GM13976 (cell line): ENCODE results near the gene NEMF.
"Not testable (repeated sequence)": the region's sequence is repeated elsewhere in the genome, so short reads cannot be mapped to it uniquely, and the experiment has no call there.

Source experiments
- DNase-seq: peaks from one replicate; pipeline ENCODE4 v3.0.0; 2012; ENCODE audit warnings: low spot score
- in situ Hi-C: fragments of 300-500 bp; cut with MboI; formaldehyde crosslinking; loops from one replicate; pipeline ENCODE4 v1.12.0; 2022; ENCODE audit warnings: low sequenced_read_pairs, mixed read lengths, inconsistent platforms; ENCODE audit not compliant: unreplicated experiment
- TF ChIP-seq, protein P1 (sequence below): IDR thresholded peaks from 2 replicates; pipeline ENCODE4 v1.5.1; 2012; ENCODE audit warnings: borderline replicate concordance, mild to moderate bottlenecking; ENCODE audit not compliant: insufficient read depth; ENCODE audit errors: extremely low read depth, missing control alignments, control extremely low read depth

The NEMF gene

DNA sequence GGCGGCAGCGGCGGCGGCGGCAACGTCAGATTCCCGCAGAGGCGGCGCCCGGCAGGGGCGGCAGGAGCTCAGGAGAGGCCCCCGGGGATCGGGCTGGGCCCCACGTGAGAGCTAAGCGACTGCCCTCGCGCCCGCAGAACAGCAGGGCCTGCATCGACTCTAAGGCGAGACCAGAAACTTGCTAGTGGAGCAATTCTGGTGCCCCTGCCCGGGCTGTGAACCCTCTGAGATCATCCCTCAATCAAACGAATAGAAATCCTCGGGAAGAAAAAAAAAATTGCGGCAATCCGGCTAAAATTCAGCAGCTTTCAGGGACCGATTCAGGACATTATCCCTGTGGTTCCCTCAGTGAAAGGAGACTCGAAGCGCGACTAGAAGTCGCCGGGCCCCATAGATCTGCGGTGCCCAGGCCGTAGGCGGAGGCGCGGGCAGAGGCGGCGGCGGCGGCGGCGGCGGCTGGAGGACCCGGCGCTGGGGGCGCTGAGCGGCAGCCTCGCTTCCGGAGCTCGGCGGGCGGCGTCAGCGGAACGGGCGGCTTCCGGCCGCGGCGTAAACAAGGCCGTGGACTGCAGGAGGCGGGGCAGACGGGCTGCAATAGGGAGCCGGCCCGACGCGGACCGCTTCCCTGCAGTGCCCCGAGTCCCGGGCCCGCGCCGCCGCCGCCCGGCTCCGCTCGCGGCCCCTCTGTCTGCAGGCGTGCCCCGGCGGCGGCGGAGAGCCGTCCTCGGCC, 84.9 kb downstream of the NEMF start, which contains the start of gene KLHDC2:
KLHDC2 (plus strand) TSS at position 583 of the 730 bp plus-strand sequence. CDS start 316 bp downstream, outside the sequence.
- DNase-seq: peak; percentile 91

DNA sequence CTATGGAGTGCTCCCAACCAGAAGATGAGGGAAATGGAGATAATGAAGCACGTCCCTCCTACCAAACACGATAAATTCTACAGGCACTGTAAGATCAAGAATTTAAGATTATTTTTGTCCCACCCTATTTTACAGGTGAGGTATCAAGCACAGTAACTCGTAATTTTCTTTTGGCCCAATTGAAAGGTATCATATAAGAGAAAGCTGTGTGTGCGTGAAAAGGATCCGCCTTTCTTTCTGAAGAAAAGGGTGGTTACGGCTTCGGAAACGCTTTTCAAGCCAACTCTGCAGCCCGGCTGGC, 85.4 kb downstream of the NEMF start:
- in situ Hi-C loops: no loop called here
- DNase-seq: no peak
- TF ChIP-seq, protein P1, sequence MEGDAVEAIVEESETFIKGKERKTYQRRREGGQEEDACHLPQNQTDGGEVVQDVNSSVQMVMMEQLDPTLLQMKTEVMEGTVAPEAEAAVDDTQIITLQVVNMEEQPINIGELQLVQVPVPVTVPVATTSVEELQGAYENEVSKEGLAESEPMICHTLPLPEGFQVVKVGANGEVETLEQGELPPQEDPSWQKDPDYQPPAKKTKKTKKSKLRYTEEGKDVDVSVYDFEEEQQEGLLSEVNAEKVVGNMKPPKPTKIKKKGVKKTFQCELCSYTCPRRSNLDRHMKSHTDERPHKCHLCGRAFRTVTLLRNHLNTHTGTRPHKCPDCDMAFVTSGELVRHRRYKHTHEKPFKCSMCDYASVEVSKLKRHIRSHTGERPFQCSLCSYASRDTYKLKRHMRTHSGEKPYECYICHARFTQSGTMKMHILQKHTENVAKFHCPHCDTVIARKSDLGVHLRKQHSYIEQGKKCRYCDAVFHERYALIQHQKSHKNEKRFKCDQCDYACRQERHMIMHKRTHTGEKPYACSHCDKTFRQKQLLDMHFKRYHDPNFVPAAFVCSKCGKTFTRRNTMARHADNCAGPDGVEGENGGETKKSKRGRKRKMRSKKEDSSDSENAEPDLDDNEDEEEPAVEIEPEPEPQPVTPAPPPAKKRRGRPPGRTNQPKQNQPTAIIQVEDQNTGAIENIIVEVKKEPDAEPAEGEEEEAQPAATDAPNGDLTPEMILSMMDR: no peak

More for the DNA sequence above, 84.9 kb downstream of the NEMF start, which contains the start of gene KLHDC2:
- TF ChIP-seq, protein P1: peak; percentile 75
- in situ Hi-C loops: no loop called here

DNA sequence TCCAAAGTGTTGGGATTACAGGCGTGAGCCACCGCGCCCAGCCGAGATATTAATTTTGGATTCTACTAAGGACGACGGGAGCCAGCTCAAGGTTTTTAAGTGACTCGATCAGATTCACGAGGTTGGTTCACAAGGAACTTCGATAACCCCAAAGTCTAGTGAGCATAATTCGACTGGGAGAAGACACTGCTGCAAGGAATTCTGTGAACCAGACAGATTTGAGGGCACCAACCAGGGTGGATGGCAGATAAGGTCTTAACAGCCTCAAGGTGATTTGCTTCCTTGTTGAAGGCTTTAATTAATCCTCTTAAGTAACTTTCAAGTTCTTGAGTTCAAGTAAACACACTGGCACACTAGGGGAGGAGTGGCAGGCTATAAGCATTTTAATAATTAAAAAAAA, 85.7 kb downstream of the NEMF start:
- in situ Hi-C loops: no loop called here
- TF ChIP-seq, protein P1: no peak
- peak; percentile 18 for DNase-seq

DNA sequence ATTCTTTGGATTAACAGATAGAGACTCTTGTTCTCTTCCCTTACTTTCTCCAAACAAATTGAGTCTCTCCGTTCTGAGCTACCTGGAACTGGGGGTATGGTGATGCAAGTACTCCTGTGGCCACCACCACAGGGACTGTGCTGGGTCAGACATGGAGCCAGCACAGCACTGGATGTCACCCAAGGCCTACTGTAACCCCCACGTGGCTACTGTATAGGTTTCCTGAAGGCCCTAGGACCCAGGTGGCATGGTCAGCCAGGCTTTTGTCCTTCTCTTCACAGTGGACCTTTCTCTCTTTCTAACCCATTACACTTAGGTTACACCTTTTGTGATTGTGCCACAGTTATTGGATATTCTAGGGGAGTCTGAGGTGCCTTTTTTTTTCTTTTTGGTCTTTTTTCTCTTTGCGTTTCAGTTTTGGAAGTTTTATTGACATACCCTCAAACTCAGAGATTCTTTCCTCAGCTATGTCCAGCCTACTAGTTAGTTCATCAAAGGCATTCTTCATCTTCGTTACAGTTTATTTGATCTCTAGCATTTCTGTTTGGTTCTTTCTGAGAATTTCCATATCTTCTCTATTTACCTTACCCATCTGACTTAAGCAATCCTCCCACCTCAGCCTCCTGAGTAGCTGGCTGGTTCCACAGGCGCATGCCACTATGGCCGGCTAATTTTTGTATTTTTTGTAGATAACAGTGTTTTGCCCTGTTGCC, 90.6 kb downstream of the NEMF start:
- in situ Hi-C loops: no loop called here
- TF ChIP-seq, protein P1: no peak
- DNase-seq: no peak

DNA sequence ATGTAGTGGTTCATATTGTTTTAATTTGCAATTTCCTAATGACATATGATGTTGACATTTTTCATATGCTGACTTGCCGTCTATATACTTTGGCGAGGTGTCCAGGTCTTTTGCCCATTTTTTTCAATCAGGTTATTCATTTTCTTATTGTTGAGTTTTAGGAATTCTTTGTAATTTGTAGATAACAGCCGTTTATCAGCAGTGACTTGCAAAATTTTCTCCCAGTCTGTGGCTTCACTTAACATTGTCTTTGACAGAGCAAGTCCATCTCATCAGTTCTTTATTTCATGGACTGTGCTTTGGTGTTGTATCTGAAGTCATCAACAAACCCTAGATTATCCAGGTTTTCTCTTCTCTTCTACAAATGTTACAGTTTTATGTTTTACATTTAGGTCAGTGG, 97.2 kb downstream of the NEMF start:
- in situ Hi-C loops: no loop called here
- TF ChIP-seq, protein P1: no peak
- no peak for DNase-seq

DNA sequence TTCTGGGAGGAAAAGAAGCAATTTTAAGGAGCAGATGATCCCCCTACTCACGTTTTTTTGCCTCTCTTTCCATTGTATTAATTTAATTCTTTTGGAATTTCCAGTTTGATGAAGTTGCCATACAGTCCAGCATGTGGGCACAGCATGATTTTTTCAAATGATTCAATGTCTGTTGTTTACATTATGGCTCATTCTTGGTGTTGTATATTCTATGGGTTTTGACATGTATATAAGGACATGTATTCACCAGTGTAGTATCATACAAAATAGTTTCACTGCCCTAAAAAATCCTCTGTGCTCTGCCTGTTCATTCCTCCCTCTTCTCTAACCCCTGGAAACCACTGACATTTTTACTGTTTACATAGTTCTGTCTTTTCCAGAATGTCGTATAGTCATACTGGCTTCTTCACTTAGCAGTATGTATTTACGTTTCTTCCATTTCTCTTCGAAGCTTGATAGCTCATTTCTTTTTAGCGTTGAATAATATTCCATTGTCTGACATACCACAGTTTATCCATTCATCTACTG, 98.0 kb downstream of the NEMF start:
- in situ Hi-C loops: no loop called here
- DNase-seq: no peak
- TF ChIP-seq, protein P1: no peak

DNA sequence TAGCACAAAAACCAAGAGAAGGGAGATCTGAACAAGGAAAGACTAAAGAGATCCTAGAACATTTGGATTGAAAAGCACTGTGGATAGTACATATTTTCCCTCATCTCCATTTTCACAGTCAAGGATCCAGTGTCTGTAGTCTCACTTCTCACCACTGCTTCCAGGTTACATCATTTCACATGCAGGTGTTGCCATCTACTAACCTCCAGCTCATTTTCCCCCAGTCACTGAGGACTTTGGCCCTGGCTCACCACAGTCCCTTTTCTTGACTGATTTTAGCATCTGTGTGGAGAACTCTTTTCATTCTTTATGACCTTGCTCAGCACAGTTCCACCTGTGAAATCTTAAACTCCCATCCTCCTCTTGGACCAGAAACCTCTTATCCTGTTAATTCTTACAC, 106.1 kb downstream of the NEMF start:
- in situ Hi-C loops, DNase-seq: not testable (repeated sequence)
